PC-9 (cell line): Measurements from ENCODE around the gene SH3PXD2A. TPM values are rescaled to one million over a fixed set of nuclear protein-coding genes. Genes with fewer than 3 reads are reported as not detected.

ENCODE experiments used
- BruUV-seq: library from RNA; stranded (reverse); fragments of 400-500 nt; replicated peaks from 2 replicates; lab custom pipeline; 2021; lab: Mats Ljungman, UMichigan
- CTCF ChIA-PET: fragments of 300-600 bp; sonication (Branson Sonifier 250); formaldehyde crosslinking; loops from one replicate; lab custom pipeline; 2022; ENCODE audit warnings: antibody characterized with exemption; lab: Charles Lee
- POLR2A ChIA-PET: fragments of 300-600 bp; sonication (Branson Sonifier 250); formaldehyde crosslinking; loops from one replicate; lab custom pipeline; 2022; ENCODE audit warnings: antibody characterized with exemption; ENCODE audit not compliant: unreplicated experiment; lab: Charles Lee
- DNase-seq, 2 experiments: peaks; one replicate each; pipeline versions ENCODE4 v3.0.0 to v3.0.0-alpha.2; 2015 to 2022; ENCODE audit warnings: mixed read lengths in 1 of 2
- H2AFZ ChIP-seq: fragments of 200-600 bp; sonication (generic); 2 replicates; pipeline ENCODE4 v1.8.1; 2017; ENCODE audit warnings: antibody characterized with exemption
- H3F3A ChIP-seq: fragments of 200-600 bp; sonication (generic); 2 replicates; pipeline ENCODE4 v1.8.1; 2017; ENCODE audit warnings: antibody characterized with exemption, mild to moderate bottlenecking, low read depth; ENCODE audit not compliant: insufficient read depth
- H3K27ac ChIP-seq: fragments of 200-600 bp; sonication (generic); 2 replicates; pipeline ENCODE4 v1.6.1; 2016; ENCODE audit warnings: mixed run types
- H3K27me3 ChIP-seq: fragments of 200-600 bp; sonication (generic); 2 replicates; pipeline ENCODE4 v1.6.1; 2016; ENCODE audit warnings: low read depth, mixed run types; ENCODE audit not compliant: insufficient read depth
- H3K36me3 ChIP-seq: fragments of 200-600 bp; sonication (generic); 2 replicates; pipeline ENCODE4 v1.6.1; 2016; ENCODE audit warnings: low read depth, mixed run types
- H3K4me1 ChIP-seq: fragments of 200-600 bp; sonication (generic); replicated peaks from 2 replicates; pipeline ENCODE4 v1.6.1; 2016; ENCODE audit warnings: mixed run types; ENCODE audit not compliant: insufficient read depth
- H3K4me2 ChIP-seq: fragments of 200-600 bp; sonication (generic); 2 replicates; pipeline ENCODE4 v1.6.1; 2017; ENCODE audit warnings: mixed run types
- H3K4me3 ChIP-seq: fragments of 200-600 bp; sonication (generic); 2 replicates; pipeline ENCODE4 v1.6.1; 2016; ENCODE audit warnings: mixed run types
- H3K79me2 ChIP-seq: fragments of 200-600 bp; sonication (generic); 2 replicates; pipeline ENCODE4 v1.6.1; 2017; ENCODE audit warnings: low read depth, mixed run types
- H3K9me2 ChIP-seq: fragments of 200-600 bp; sonication (generic); 2 replicates; pipeline ENCODE4 v1.8.1; 2017; ENCODE audit warnings: mild to moderate bottlenecking; ENCODE audit not compliant: insufficient read depth
- H3K9me3 ChIP-seq: fragments of 200-600 bp; sonication (generic); 2 replicates; pipeline ENCODE4 v1.8.1; 2016; ENCODE audit warnings: low read depth; ENCODE audit not compliant: insufficient read depth
- H4K20me1 ChIP-seq: fragments of 200-600 bp; sonication (generic); 2 replicates; pipeline ENCODE4 v1.8.1; 2017; ENCODE audit not compliant: insufficient read depth
- EZH2 ChIP-seq: fragments of 200-600 bp; sonication (generic); IDR thresholded peaks from 2 replicates; pipeline ENCODE4 v1.8.0; 2017; ENCODE audit warnings: antibody characterized with exemption, low read depth
- intact Hi-C: fragments of 100-400 bp; cut with micrococcal nuclease; formaldehyde crosslinking; loops from one replicate; pipeline ENCODE4 v1.10.0; 2022; ENCODE audit not compliant: unreplicated experiment
- total RNA-seq: library from RNA; stranded (reverse); gene quantifications from 2 replicates; pipeline ENCODE4 v1.2.3, GENCODE V29; 2021
- TF ChIP-seq, protein P1 (sequence below): fragments of 200-600 bp; sonication (generic); conservative IDR thresholded peaks from 2 replicates; pipeline ENCODE4 v1.6.1; 2017; ENCODE audit warnings: mixed run types, antibody characterized with exemption, mild to moderate bottlenecking, moderate library complexity

SH3PXD2A gene
- total RNA-seq, 1 experiment from 2014 or later, result 12.5 TPM

- TF ChIP-seq EZH2, result no peak
- TF ChIP-seq, protein P1, sequence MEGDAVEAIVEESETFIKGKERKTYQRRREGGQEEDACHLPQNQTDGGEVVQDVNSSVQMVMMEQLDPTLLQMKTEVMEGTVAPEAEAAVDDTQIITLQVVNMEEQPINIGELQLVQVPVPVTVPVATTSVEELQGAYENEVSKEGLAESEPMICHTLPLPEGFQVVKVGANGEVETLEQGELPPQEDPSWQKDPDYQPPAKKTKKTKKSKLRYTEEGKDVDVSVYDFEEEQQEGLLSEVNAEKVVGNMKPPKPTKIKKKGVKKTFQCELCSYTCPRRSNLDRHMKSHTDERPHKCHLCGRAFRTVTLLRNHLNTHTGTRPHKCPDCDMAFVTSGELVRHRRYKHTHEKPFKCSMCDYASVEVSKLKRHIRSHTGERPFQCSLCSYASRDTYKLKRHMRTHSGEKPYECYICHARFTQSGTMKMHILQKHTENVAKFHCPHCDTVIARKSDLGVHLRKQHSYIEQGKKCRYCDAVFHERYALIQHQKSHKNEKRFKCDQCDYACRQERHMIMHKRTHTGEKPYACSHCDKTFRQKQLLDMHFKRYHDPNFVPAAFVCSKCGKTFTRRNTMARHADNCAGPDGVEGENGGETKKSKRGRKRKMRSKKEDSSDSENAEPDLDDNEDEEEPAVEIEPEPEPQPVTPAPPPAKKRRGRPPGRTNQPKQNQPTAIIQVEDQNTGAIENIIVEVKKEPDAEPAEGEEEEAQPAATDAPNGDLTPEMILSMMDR, result no peak
- H4K20me1 ChIP-seq, result no peaks in the 10 kb centered on the region
- H3K4me2 ChIP-seq, result peak overlapping the region; percentile 63
- no peaks in the 10 kb centered on the region for H3K79me2 ChIP-seq
- peaks cover 36% of the 10 kb centered on the region for H3K4me1 ChIP-seq
- no peaks in the 10 kb centered on the region; the same call in 1 of the 2 replicates for H3K9me3 ChIP-seq
- no peaks in the 10 kb centered on the region for H3K9me2 ChIP-seq
- H3K27ac ChIP-seq, result peak overlapping the region; percentile 82
- POLR2A ChIA-PET, result no interaction called here
- no TSS peak for BruUV-seq
- H3K4me3 ChIP-seq, result no peak overlapping the region; the same call in 1 of the 2 replicates
- no peaks in the 10 kb centered on the region for H3K36me3 ChIP-seq
- H2AFZ ChIP-seq, result peak overlapping the region; percentile 55; the same call in 1 of the 2 replicates
- peaks cover 24% of the 10 kb centered on the region; the same call in 1 of the 2 replicates for H3F3A ChIP-seq
- no peaks in the 10 kb centered on the region for H3K27me3 ChIP-seq
- no peak for DNase-seq
- CTCF ChIA-PET, result no interaction called here
- intact Hi-C loops, result no loop called here
Observed at GRCh38 chr10:103871006-103871405, 15.6 kb upstream of the SH3PXD2A start.

GRCh38 chr10:103870516-103870915, 15.1 kb upstream of the SH3PXD2A start:
- H3K79me2 ChIP-seq, result no peaks in the 10 kb centered on the region
- no peak overlapping the region; the same call in 1 of the 2 replicates for H3K4me3 ChIP-seq
- intact Hi-C loops, result no loop called here
- peaks cover 36% of the 10 kb centered on the region for H3K4me1 ChIP-seq
- no TSS peak for BruUV-seq
- H3K27me3 ChIP-seq, result no peaks in the 10 kb centered on the region
- no peaks in the 10 kb centered on the region for H3K9me2 ChIP-seq
- POLR2A ChIA-PET, result no interaction called here
- H3K36me3 ChIP-seq, result no peaks in the 10 kb centered on the region
- no peaks in the 10 kb centered on the region; the same call in 1 of the 2 replicates for H3K9me3 ChIP-seq
- peak overlapping the region; percentile 55; the same call in 1 of the 2 replicates for H2AFZ ChIP-seq
- peaks cover 24% of the 10 kb centered on the region; the same call in 1 of the 2 replicates for H3F3A ChIP-seq
- TF ChIP-seq, protein P1, result no peak
- no peak for TF ChIP-seq EZH2
- peak overlapping the region; percentile 82 for H3K27ac ChIP-seq
- CTCF ChIA-PET, result no interaction called here
- H3K4me2 ChIP-seq, result peak overlapping the region; percentile 63
- H4K20me1 ChIP-seq, result no peaks in the 10 kb centered on the region
- DNase-seq, result peak; percentile 51 to 89

- H3F3A ChIP-seq, result peaks cover 24% of the 10 kb centered on the region; the same call in 1 of the 2 replicates
- no peak for TF ChIP-seq EZH2
- TF ChIP-seq, protein P1, result no peak
- H3K4me3 ChIP-seq, result no peak overlapping the region
- H4K20me1 ChIP-seq, result no peaks in the 10 kb centered on the region
- peaks cover 36% of the 10 kb centered on the region for H3K4me1 ChIP-seq
- H3K27me3 ChIP-seq, result no peaks in the 10 kb centered on the region
- CTCF ChIA-PET, result interaction anchor here (0.6 kb wide), 1 partner anchor 14 kb away, joined by 3 read pairs; no protein-coding TSS in a partner anchor
- intact Hi-C loops, result no loop called here
- POLR2A ChIA-PET, result no interaction called here
- H3K36me3 ChIP-seq, result no peaks in the 10 kb centered on the region
- no peak overlapping the region for H2AFZ ChIP-seq
- H3K4me2 ChIP-seq, result no peak overlapping the region
- no TSS peak for BruUV-seq
- no peaks in the 10 kb centered on the region for H3K9me2 ChIP-seq
- no peaks in the 10 kb centered on the region for H3K79me2 ChIP-seq
- no peak overlapping the region for H3K27ac ChIP-seq
- DNase-seq, result no peak
- peaks cover 5% of the 10 kb centered on the region; the same call in 1 of the 2 replicates for H3K9me3 ChIP-seq
Observed at GRCh38 chr10:103869336-103869735, 14.0 kb upstream of the SH3PXD2A start.
